IPS-11a (cell line): ENCODE measurements around the gene LRPAP1.
"Not testable (repeated sequence)": the region's sequence is repeated elsewhere in the genome, so short reads cannot be mapped to it uniquely, and the experiment has no call there.

ENCODE experiments used
- H3K4me3 ChIP-seq: one replicate; pipeline ENCODE4 v1.5.1; 2013; ENCODE audit warnings: low read depth, low read length, control low read depth

Gene LRPAP1

DNA sequence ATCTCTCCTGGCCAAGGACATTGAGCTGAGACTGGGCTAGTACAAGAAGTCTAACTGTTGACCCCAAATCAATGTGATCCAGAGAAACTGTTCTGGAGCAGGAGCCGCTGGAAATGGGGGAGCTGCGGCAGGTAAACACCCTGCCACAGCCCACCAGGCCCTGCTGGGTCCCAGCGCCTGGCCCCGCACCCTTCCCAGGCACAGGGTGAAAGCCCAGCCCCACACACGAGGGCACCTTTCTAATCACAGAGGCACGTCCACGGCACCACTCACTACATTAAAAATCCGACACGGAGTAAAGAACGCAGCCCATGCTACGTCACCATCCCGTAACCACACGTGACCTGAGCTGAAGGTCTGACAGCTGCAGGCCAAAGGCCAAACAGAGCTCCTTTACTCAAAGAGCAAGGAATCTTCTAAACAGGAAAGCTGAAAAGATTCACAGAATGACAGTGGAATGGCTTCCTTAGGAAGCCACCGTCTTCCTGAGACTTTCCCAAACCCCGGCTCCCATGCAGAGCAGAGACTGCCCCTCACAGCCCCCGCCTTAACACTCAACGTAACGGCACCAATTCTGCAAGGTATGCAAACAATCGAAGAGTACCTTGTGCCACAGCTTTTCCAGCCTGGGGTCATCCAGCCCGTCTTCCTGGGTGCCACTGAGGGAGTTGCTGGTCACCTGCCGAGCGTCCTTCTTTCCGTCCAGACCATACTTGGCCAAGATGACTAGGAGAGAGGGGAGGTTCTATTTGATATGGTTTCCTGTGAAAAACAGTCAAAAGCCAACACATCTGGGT lies 12.6 kb downstream of the LRPAP1 start:
- no peak overlapping the region for H3K4me3 ChIP-seq

DNA sequence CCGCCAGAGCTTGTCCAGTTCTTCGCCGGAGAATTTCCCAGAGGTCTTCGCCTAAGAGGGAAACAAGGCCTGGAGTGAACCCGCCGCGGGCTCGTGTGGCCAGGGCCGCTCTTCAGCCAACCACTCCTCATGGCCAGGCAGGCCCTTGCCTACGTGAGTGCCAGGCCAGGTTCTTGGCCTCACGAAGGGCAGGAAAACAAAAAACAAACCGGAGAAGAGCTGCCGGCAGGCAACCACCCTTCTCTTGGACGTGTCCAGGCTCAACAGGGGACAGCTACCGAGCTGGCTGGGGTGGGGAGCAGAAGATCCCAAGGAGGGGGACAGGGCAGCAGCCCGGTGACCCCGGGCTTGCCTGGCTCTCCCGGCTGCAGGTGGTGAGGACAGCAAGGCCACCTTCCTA lies 13.3 kb downstream of the LRPAP1 start:
- no peak overlapping the region for H3K4me3 ChIP-seq

DNA sequence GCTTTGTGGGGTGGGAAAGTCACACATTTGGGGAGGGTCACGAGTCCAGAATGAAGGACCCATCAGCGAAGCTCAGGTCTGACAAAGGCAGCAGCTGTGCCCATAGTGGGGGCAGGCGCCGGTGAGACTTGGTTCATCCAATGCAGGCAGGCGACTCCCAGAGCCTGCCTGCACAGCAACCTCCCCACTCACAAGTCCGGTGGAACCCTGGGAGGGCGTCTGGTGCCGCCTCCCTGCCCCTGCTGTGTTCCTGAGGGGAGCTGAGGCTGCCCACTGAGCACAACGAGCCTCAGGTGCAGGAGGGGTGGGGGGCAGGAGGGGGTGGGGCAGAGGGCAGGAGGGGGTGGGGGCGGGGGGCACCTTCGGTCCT lies 13.7 kb downstream of the LRPAP1 start:
- H3K4me3 ChIP-seq: no peak overlapping the region

DNA sequence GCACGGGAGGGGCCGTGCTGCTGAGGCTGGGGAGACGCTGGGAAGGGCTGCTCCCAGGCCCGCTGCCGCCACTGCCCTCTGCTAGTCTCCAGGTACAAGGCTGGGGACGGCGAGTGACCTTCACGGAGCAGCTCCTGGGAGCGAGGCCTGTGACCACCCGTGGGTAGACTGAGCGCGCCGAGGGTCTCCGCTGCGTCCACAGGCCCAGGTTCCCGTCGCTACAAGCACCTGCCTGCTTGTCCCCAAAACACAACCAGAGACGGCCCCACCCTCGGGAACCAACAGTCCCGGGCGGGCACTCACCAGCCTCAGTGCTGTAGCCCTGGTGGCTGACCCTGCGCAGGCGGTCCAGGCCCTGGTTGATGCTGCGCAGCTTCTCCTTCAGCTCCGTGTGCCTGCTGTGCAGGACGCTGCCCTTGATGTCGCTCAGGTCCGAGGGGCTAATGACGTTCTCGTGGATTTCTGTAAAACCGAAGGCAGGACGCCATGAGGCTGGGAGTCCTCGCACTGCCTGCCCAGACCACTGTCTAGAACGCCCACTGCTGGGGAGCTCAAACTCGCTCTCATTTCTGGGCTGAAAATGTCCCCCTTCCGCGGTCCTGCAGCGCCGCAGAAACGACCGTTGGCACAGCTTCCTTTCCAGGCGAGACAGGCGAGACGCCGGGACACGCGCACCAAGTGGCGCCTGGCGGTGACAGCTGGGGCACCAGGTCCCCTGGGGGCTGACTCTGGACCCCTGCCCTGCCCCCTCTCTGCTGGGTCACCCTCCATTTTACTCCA lies 14.3 kb downstream of the LRPAP1 start:
- H3K4me3 ChIP-seq: no peak overlapping the region

DNA sequence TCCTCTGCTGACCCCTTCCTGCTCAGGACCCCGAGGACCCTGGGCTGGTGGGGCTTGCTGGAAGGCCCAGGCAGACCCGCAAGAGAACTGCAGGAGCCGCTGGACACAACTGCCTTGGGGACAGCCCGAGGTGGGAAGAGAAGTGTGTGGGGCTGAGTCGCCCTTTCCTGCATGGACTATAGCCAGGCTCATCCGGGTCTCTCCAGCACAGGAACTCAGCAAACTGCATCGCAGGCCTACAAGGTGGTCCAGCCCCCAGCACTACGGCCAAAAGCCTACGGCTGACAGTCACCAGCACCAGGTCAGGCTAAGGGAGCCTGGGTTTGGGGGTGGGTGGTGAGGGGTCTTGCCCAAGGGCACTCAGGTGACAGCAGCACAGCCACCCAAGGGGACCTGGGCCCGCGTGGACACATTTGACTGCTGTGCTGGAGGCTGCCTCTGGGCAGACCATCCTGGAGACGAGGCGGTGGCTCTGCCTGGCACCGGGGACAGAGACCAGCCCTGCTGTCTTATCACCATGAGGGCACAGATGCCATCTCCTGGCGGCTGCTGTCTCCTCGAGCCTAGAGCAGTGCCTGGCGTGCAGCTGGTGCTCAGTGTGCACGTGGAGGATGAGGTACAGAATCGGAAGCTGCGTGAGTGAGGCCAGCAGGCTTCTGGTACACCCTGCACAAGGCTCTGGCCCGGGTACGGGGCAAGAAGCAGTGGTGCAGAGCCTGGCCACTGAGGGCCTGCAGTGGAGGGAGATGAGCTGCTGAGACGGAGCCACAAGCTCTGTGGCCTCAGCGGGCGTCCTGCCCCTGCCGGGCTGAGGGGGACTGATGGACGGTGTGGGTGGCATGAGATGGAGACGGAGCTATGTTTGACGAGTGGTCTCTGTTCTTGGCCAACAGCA lies 15.1 kb downstream of the LRPAP1 start:
- no peak overlapping the region for H3K4me3 ChIP-seq

DNA sequence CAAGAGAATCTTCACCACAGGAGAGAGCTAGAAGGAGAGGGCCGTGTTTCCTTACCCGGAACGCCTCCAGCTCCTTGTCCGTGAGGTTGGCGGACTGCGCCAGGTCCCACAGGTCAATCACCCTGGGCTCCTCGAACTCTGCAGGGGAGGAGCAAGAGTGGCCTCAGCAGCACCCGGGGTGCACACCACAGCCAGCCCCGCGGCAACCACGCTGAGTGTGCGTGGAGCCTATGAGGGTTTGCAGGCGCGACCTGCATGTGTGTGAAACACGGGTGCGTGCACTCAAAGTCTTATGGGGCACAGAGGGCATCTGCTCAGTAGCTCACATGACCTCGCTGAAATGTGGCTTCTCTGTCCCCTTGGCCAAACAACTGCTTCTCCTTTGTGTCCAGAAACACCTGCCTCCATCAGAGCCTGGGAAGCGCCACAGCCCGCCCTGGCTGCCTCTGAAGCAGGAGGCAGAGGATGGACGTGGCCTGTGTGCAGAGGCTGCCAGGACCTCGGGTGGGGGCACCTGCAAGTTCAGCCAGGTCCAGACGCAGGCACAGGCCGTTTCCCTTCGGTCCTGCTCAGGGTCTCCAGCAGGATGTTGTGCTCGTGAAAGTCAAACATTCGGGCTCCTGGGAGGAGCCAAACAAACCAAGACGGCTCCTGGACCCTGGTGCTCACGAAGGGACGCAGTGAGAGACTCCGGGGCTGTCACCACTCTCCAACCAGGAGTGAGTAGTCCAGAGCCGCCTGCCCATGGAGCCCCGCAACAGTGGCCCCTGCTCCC lies 16.0 kb downstream of the LRPAP1 start:
- H3K4me3 ChIP-seq: no peak overlapping the region

DNA sequence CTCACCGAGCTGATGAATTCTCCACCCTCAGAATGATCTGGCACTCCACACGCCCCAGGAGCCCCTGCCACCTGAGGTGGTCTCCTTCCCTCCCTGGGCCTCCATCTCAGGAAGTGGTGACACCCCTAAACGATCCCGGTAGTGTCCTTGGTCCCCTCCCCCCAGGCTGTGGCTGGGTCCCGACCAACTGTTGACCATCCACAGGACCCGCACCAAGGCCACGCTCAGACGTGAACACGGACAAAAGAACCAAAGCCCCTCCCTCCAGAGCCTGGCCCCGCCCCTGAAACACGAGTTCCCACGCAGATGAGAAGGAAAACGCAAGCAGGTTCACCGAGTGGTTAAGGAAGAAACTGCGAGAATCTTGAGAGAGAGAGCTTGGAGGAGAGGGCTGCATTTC lies 16.6 kb downstream of the LRPAP1 start:
- no peak overlapping the region for H3K4me3 ChIP-seq

DNA sequence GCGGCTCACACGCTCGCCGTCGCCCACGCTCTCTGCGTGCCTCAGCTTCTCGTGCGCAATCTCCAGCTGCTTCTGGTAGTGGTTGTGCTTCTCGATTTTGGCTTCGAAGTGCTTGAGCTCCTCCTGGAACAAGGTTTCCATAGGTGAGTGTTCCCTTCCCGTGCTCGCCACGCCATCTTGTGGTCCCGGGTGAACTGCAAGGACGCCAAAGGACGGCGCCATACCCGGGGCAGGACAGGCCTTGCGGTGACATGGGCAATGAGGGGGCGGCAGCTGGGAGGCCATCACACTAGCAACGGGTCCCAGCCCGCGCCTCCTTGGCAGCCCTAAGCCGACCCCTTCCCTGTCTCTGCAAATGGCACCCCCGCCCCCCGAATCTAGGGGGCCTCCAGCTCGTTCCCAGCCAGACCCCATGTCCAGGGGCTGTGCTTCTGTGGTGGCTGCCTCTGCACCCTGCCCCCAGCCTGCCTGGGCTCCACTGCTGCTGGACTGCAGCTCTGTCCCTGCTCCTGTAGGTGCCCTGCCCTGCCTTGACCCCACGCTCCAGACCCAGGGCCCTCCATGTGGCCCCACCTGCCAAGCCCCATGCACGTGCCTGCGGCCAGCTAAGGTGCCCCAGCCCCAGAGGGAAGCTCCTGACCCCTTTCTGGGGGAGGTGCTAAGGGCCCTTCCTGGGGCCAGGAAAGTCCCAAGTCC lies 17.3 kb downstream of the LRPAP1 start:
- no peak overlapping the region for H3K4me3 ChIP-seq

DNA sequence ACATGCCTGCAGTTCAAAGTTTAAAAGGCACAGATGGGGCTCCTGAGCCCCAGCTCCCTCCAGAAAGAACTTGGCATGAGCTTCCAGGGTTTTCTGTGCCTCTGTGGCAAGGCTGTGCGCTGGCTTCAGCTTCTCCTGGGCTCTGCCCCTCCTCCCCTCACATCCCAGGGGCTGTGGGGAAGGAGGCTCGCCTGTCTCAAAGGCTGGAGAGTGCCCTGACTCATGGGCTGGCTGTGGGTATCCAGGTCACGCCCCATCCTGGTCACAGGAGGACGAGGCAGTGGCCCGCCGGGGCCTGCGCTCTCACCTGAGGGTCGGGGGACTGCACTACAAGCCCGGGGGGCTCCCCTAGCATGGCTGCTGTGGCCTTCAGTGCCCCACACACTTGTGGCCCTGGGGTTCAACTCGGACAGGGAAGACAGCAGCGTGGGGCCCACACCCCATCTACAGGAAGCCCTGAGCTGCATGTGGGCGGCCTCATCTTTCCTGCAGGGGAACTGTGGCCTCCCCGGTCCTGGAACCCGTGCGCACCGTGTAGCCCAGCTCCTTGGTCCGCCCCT lies 17.9 kb downstream of the LRPAP1 start:
- H3K4me3 ChIP-seq: no peak overlapping the region

DNA sequence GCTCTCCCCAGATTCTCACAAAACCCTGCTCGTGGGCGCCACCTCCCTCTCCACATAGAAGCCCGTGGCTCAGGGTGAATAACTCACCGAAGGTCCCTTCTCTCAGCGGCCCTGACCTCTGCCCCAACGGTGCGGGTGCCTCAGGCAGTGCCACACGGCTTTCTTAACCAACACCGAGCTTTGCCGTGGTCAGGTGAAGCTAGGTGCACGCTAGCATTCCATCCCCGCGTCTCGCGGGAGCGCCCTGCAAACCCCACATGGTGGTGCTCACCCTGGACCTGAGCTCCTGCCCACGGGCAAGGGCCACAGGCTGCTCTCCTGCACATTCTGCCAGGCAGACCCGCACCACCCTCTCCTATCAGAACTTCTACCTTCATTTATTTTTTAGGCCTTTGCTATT lies 18.4 kb downstream of the LRPAP1 start:
- no peak overlapping the region for H3K4me3 ChIP-seq

DNA sequence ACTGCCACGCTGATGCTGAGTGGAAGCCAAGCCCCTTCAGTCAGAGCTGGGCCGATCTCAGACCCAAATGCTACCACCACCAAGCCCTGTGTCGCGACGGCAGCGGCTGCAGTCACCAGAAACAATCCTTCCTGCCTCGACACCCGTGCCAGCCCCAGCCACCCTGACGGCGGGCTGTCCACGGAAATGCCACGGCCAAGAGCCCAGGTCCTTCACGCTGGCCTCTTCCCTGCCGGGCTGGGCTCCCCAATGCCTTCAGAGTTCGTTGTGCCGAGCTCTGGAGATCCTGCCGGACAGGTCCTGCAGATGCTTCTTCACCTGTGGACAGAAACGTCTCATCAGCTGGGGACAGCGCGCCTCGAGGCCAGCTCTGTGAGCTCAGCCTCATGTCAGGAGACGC lies 19.5 kb downstream of the LRPAP1 start:
- H3K4me3 ChIP-seq: no peak overlapping the region

DNA sequence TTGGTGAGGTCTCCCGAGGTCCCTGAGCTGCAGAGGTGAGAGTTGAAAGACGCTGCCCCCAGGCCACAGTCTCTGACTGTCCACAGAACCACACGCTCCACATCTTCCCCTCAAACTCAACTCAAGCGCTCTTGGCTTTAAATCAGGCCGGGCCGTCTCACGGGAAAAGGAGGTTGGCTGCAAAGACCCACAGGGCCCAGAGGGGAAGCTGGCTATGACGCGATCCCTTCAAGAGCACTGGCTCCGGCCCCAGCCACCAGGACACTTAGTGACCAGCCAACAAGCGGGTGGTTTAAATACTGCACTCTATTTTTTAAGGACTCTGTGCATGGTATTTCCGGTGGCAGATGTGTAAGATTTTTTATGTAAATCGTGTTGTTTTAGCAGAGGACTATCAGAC lies 19.9 kb downstream of the LRPAP1 start:
- no peak overlapping the region for H3K4me3 ChIP-seq

DNA sequence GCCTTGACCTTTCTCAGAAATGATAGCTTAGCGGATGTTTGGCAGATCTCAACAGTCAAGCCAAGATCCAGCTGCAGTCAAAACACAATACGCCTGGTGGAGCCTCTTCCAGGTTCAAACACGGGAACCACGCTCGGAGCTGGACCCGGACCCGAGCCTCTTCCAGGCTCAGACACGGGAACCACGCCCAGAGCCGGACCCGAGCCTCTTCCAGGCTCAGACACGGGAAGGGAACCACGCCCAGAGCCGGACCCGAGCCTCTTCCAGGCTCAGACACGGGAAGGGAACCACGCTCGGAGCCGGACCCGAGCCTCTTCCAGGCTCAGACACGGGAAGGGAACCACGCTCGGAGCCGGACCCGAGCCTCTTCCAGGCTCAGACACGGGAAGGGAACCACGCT lies 20.6 kb downstream of the LRPAP1 start:
- not testable (repeated sequence) for H3K4me3 ChIP-seq

DNA sequence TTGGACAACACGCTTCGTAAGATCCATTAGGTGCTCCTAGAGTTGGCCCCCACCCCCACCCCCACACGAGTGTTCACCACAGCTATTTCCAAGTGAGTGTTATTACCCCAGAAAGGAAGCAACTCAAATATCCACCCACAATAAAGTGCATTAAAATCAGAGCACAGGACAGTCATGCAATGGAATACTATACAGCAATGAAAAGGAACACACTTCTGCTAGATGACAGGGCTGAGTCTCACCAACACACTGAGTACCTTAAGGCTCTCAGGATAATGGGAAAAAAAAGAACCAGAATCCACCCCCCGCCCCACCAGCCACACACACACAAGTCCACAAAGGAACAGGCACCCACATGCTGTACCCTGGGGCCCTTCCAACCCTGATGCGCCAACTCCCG lies 21.0 kb downstream of the LRPAP1 start:
- no peak overlapping the region for H3K4me3 ChIP-seq

DNA sequence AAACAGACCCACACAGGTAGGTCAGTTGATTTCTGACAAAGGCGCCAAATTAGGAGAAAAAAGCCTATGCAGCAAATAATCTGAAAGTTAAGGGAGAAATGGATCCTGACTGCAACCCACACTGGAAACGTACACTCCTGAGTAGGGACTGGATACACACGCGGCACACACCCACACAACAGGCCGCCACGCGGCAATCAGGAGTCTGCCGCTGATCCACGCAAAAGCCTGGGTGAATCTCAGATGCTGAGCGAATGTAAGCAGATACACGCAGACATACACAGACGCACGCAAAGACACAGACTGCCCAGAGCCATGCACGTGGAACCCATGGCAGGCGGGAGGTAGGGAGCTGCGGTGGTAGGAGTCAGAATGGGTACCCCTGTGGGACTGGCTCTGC lies 21.7 kb downstream of the LRPAP1 start:
- H3K4me3 ChIP-seq: no peak overlapping the region

DNA sequence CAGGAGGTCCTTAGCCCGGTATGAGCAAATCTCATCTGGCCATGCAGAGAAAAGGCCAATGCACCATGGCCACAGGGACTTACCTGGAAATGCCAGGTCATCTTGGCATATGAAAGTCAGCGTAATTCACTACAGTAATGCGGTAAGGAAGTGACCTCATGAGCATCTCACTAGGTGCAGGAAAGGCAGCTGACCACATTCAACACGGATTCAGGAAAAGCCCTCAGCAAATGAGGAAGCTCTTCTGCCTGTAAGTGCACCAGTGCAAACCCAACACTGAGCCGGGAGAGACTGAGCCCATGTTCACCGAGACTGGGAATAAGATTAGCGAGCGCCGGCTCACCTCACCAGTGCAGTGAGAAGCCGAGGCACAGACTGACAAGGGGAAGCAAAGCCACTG lies 23.7 kb downstream of the LRPAP1 start:
- no peak overlapping the region for H3K4me3 ChIP-seq

DNA sequence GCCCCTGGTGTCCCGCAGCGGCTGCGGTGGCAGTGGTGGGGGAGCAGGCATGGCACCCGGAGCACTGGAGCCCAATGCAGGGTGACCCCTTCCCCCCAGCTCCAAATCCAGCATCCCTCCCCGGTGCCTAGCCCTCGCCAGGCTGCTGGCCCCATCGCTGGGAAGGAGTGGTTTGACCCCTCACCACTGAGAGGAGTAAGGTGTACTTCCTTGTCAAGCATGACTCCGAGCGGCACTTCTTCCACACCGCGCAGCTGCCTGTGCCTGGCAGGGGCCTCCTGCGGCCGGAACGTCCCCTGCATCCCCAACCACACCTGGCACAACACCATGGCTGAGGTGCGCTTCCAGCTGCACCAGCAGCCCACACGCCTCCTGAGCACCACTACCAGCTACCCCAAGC lies 27.0 kb downstream of the LRPAP1 start:
- no peak overlapping the region for H3K4me3 ChIP-seq

DNA sequence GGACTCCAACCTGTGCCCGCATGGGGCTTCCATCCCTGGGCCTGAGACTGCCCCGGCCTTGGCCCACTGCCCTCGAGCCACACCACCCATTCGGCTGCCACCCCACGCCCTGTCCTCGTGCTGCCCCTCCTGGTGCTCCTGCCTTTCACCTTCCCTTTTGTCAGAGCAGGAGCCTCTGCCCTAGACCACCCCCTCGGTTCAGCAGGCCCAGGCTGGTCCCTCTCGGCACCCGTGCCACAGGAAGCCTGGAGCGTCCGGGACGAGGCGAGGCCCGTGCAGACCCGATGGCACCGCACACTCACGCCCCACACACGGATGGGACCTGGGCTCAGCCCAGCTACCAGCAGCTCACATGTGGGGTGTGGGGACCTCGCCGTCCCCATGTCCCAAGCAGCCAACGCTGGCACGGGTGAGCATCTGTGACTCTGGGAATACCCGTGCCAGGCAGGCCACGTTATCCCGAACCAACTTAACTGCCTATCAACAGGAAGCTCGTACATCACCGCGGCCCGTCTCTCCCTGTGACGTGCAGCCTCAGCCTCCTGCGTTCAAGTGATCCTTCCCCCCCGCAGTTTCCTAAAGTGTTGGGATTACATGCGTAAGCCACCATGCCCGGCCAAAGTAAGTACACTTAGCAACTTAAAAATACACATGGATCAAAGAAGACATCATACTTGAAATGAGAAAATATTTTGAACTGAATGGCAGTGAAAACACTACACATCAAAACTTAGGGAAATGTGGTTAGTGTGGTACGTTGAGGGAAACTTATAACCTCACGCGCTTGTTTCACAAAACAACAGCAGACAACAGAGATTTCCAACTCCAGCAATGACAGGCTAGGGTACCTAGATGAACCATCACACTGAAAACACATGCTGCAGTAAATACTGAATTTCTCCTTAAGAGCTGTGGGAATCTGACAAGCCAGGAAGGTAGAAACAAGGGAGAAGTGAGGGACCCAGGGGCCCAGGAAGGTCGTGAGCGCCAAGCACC lies 29.0 kb downstream of the LRPAP1 start:
- no peak overlapping the region for H3K4me3 ChIP-seq
